Stimulated activated CD8-positive, alpha-beta memory T cell treated with anti-CD3 and anti-CD28 coated beads, Interleukin-4, amount 100 ng/mL, for 48 hours (primary cell): ENCODE data around the gene RAB3A.
"Not testable (repeated sequence)": the region's sequence is repeated elsewhere in the genome, so short reads cannot be mapped to it uniquely, and the experiment has no call there.

Experiments
- DNase-seq: peaks from one replicate; pipeline ENCODE4 v3.0.0-alpha.2; 2020

Gene RAB3A

DNA sequence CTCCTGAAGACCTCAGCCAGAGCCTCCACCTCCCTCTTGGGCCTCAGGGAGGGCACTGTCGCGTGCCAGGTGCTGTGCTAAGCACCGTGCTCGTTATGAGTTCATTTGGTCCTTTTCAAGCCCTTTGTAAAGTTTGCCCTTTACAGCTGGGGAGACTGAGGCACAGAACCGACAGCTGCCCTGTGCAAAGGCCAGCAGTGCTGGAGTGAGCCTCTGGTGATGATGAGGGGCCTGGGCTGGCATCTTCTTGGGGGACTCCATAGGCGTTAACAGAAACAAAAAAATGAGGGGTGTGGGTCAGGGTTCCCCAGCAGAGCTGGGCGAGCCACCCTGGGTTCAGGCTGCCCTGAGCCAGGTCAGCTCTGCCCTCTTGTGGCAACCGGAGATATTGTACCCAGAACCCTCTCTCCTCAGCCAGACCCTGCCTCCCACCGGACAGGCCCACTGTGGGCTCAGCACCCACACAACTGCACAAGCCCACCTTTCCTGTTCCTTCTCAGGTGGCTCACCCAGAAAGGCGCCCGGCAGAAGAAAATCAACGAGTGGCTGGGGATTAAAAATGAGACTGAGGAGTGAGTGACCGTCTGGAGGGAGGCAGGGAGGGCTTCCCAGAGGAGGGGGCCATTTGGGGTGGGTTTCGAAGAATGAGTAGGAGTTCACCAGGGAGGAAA is 35.7 kb downstream of the RAB3A start:
- peak; percentile 76 for DNase-seq

DNA sequence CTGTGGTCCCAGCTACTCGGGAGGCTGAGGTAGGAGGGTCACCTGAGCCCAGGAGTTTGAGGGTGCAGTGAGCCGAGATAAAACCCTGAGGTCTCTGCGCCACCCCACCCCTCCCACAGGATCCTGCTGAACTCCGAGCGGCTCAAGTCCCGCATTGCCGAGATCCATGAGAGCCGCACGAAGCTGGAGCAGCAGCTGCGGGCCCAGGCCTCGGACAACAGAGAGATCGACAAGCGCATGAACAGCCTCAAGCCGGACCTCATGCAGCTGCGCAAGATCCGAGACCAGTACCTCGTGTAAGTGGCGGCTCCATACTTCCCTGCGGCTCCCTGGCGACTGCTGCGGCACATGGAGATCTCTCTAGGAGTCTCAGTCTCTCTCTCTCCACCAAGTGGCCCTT is 36.8 kb downstream of the RAB3A start:
- no peak for DNase-seq

DNA sequence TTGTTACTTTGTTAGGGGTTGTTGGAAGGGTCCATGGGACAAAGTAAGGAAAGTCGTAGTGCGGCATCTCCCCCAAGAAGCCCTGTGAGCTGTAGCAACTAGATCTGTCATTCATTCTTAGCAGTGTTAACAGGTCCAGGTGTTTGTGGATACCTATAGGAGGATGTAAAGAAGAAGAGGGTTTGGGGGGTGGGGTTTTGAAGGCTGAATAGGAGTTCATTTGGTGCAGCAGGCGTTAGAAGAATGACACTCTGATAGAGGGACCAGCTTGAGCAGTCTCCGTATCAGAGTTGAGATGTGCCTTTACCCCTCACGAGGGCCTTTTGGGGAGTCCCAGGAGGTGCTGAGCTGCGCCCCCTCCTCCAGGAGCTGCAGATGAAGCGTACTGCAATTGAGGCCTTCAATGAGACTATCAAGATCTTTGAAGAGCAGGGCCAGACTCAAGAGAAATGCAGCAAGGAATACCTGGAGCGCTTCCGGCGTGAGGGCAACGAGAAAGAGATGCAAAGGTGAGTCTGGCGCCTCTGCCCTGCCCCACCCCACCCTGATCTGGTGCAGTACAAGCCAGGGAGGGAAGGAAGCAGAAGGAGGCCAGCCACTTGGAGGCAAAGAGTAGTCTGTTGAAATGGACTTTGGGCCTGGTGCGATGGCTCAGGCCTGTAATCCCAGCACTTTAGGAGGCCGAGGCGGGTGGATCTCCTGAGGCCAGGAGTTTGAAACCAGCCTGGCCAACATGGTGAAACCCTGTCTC is 37.9 kb downstream of the RAB3A start:
- no peak for DNase-seq

DNA sequence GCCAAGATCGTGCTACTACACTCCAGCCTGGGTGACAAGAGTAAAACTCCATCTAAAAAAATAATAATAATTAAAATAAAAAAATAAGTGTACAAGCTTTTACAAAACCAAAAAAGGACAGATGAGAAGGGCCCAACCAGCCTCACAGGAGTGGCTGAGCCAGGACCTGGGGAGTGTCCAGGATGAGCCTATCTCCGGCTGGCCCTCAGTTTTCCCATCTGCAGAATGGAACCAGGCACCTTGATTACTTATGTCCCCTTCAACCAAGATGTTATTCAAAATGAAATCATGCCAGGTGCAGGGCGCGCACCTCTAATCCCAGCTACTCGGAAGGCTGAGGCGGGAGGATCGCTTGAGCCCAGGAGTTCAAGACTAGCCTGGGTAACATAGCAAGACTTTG is 39.8 kb downstream of the RAB3A start:
- DNase-seq = no peak

DNA sequence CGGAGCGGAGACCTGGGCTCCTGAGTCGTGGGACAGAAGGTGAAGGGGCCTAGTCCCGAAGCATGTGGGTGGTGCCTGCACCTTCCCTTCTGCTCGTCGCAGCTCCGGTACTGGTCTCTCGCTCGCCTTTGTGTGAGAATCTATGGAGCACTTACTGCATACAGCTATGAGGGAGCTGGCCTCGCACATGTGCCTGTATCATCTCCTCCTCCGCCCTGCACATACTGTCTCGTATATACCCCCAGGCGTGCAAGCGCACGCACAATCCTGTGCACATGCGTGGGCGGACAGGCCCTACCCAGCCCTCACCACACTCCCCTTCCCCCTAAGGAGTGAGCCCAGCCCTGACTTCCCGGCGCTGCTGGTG is 42.2 kb downstream of the RAB3A start:
- DNase-seq = no peak

DNA sequence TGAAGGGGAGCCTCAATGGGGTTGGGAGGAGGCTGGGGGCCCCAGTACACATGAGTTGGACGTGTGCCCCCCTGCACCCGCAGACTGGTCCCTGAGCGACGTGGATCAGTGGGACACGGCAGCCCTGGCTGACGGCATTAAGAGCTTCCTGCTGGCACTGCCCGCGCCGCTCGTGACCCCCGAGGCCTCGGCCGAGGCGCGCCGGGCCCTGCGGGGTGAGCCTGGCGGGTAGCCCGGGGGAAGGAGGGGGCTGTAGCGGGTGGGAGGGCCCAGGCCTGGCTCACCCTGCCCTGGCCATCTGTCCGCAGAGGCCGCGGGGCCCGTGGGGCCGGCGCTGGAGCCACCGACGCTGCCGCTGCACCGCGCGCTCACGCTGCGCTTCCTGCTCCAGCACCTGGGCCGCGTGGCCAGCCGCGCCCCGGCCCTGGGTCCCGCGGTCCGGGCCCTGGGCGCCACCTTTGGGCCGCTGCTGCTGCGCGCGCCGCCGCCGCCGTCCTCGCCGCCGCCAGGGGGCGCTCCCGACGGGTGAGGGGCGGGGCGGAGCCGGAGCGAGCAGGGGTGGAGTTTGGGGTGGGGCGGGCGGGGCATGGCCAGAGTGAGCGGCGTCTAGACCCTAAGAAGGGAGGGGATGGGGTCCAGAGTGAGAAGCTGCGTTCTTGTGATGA is 42.7 kb downstream of the RAB3A start:
- DNase-seq = peak; percentile 86

DNA sequence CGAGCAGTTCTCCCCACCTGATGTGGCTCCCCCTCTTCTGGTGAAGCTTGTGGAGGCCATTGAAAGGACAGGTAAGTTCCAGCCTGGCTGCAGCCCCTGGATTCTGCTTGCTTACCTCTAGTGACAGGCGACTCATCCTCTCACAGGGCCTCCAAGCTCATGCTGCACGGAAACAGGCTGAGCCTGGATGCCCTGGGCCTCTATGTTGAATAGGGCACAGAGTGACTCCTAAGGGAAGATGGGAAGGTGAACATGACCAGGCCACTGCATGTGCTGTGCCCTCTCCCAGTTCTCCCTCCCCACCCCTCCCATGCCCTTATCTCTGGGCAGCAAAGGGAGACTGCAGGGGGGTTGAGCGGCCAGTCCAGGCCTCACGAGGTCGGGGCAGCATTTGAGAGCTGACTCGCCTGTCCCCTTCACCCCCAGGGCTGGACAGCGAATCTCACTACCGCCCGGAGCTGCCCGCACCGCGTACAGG is 43.3 kb downstream of the RAB3A start:
- DNase-seq = peak; percentile 37

DNA sequence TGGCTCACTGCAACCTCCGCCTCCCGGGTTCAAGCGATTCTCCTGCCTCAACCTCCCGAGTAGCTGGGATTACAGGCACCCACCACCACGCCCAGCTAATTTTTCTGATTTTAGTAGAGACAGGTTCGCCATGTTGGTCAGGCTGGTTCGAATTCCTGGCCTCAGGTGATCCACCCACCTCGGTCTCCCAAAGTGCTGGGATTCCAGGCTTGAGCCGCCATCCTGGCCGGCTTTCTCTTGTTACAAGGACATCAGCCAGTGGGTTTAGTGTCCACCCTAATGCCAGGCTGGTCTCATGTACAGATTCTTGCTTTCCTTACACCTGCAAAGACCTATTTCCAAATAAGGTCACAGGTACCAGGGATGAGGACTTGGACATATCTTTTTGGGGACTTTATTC is 44.0 kb downstream of the RAB3A start:
- DNase-seq = no peak

DNA sequence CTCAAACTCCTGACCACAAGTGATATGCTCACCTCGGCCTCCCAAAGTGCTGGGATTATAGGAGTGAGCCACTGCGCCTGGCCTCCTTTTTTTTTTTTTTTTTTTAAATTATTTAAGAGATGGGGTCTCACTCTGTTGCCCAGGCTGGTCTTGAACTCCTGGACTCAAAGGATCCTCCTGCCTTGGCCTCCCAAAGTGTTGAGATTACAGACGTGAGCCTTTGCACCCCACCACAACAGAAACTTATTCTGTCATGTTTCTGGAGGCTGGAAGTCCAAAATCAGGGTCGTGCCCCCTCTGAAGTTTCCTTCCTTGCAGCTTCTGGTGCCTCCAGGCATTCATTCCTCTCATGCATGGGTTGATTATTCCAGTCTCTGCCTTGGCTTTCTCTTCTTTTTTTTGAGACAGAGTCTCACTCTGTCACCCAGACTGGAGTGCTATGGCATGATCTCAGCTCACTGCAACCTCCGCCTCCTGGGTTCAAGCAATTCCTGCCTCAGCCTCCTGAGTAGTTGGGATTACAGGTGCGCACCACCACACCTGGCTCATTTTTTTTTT is 44.7 kb downstream of the RAB3A start:
- DNase-seq = not testable (repeated sequence)

DNA sequence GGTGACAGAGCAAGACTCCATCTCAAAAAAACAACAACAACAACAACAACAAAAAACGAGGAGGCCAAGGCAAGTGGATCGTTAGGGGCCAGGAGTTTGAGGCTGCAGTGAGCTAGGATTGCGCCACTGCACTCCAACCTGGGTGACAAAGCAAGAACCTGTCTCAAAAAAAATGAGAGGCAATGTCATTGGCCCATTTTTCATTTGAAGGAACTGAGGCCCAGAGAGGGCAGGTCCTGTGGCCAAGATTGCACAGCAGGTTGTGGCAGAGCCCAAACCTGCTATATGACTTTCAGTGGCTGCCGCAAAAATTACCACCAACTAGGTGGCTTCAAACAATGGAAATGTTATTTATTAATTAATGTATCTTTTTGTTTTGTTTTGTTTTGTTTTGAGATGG is 45.4 kb downstream of the RAB3A start:
- no peak for DNase-seq

DNA sequence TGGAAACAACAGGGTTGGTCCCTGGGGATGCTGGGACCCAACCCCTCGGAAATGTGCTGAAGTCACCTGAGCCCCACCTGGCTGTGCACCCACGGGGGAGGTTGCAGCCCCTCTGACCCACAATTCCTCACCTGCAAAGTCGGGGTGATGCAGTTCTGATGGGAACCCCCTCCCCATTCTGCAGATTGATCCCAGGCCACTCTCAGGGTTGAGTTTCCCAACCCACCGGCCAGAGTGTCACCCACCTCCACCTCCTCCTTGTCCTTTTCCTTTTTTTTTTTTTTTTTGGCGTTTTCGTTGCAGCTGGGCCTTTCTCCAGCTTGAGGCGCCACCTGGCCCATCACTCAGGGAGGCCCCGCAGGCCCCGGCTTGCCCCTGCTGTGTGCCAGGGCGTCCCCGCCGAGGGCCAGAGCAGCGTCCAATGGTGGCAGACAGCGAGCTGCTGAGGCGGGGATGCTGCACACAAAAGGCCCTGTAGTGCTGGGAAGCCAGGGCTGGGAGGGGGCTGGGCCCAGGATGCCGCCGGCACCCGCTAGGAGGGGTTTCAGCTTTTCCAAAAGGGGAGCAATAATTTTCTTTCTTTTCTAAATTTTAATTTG is 46.3 kb downstream of the RAB3A start:
- no peak for DNase-seq

DNA sequence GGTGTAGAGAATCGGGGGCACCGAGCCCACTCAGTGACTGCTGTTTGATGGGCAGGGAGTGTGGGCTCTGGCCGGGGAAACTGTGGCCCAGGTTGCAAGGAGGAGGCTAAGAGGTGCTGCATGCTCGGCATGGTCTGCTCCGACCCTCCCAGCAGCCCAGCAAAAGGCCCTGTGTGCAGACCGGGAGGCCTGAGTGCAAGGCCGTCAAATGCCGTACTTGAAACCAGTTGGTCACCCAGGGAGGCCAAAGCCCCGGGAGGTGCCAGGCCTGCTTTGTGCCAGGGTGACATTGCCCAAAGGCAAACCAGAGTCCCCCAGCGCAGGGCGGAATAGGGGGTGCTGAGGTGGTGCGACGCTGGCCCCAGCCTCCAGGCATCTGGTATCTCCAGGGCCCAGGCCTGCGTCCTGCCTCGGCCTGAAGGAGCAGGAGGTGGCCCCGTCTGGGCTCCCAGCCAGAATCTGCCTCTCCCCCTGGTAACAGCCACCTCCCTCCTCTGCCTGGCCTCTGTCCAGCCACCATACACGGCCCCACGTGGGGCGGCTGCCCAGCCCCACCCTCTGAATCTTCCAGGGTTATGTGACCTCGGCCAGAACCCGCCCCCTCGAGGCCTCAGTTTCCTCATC is 46.9 kb downstream of the RAB3A start:
- no peak for DNase-seq

DNA sequence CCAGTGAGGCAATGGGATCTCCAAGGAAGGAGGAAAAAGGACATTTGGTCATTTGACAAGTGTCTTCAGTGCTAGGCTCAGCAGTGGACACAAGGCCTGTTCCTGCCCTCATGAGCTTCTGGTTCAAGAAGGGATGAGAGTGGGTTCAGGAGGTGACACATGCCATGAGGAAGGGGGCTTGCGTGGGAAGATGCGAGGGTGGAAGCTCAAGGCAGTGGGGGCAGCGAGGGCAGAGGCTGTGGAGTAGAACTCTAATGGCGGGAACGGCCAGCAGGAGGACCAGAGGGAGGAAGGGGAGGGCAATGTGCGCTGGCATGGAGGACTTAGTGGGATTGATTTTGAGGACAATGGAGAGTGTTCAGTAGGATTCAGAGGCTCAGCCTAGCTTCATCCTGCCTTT is 47.6 kb downstream of the RAB3A start:
- DNase-seq = no peak

DNA sequence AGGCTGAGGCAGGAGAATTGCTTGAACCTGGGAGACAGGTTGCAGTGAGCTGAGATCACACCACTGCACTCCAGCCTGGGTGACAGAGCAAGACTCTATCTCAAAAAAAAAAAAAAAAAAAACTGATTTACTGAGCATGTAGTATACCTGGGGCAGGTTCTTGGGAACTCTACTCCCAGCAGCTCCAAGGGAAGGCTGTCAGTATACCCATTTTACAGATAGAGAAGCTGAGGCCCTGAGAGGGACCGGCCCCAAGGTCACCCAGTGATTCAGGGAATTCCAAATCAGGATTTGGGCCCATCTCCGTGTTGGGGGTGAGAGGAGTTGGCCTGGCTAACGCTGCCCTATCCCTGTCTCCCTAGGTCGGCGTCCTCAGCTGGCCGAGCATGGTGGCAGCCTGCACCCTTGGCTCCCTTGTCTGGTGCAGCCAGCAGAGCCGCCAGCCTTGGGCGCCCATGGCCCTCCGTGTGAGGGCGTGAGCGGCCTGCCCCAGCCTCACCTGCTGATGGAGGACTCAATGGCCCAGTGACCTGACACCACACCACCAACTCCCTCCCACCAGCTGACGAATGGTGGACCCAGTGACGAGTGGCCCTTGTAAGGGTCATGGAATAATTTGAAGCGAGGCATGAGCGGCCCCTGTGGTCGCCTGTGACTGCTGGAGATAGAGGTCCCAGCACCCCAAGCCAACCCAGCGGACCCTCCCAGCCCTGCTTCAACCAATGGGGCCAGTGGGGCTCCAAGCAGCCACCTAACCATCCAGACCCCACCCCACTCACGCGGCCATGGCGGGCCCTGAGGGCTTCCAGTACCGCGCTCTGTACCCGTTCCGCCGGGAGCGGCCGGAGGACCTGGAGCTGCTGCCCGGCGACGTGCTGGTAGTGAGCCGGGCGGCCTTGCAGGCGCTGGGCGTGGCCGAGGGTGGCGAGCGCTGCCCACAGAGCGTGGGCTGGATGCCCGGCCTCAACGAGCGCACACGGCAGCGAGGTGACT is 48.5 kb downstream of the RAB3A start:
- DNase-seq = no peak

DNA sequence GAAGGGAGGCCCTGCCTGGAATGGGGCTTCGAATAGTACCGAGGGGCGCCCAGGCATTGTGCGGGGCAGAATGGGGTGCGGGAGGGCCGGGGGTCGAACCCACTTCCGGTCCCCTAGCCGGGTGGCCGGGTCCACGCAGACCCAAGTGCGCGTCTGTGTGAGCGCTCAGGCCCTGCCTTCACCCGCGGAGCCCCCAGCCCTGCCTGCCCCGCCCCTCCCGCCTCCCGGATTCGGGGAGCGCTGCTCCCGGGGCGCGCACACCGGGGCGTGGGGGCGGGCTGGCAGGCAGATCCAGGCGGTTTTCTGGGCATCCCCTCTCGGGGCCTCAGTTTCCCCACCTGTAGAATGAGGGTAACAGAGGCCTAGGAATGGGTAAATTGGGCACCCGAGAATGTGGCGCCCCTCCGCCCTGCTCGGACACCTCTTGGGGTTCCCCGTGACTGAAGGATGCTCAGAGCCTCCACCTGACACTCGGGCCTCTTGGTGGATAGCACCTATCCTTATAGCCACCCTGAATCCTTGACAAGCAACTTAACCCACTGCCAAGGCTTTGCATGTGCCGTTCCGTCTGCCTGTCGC is 50.2 kb downstream of the RAB3A start:
- DNase-seq = peak; percentile 31

DNA sequence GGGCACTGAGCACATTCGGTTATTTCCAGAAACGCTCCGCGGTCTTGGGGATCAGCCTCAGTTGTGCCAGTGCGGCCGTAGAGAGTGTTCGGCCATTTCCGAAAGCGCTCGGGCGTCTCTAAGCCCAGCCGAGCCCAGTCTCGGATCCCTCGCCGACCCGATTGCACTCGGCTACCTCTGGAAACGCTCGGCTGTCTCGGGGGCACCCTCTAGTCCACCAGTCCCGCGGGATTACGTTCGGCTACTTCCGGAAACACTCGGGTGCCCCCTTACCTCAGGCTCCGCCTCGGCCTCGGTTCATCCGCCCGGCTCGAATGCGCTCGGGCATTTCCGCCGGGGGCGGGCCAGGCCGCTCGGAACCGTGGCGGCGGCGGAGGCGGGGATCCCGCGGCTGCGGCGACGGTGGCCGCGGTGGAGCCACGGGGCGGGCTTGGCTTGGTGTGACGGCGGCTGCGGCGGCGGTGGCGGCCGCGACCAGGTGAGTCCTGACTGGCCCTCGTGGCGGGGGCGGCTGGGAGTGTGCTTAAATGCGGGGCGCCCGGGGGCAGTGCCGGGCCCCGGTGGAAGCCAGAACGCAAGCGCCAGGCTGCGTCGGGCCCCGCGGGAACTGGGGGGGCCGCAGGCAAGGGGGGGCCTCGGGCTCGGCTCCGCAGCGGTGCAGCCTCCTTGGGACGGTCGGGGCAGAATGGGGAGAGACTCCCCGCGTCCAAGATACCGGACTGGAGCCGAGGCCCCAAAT is 50.9 kb downstream of the RAB3A start, which contains the start of gene PIK3R2:
Gene PIK3R2, plus strand, starts transcription at position 347 of the 739 bp plus-strand sequence. CDS start 2,717 bp downstream, outside the sequence.
- peak; percentile 100 for DNase-seq

DNA sequence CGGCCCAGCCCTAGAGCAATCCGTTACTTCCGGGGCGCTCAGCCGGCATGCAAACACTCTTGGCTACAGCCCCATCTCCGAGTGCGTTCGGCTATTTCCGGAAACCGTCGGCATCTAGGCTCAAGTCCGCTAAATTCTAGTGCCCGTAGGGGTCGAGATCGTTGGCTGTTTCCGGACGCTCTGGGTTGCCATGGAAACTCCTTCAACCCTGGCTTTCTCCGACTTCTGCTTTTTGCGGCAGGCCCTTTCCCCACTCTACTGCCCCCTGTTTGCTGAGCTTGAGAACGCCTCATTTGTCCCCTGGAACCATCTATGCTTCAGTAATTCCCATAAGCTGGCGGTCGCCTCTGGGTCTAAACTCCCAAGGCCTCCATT is 51.4 kb downstream of the RAB3A start:
- DNase-seq = peak; percentile 100

DNA sequence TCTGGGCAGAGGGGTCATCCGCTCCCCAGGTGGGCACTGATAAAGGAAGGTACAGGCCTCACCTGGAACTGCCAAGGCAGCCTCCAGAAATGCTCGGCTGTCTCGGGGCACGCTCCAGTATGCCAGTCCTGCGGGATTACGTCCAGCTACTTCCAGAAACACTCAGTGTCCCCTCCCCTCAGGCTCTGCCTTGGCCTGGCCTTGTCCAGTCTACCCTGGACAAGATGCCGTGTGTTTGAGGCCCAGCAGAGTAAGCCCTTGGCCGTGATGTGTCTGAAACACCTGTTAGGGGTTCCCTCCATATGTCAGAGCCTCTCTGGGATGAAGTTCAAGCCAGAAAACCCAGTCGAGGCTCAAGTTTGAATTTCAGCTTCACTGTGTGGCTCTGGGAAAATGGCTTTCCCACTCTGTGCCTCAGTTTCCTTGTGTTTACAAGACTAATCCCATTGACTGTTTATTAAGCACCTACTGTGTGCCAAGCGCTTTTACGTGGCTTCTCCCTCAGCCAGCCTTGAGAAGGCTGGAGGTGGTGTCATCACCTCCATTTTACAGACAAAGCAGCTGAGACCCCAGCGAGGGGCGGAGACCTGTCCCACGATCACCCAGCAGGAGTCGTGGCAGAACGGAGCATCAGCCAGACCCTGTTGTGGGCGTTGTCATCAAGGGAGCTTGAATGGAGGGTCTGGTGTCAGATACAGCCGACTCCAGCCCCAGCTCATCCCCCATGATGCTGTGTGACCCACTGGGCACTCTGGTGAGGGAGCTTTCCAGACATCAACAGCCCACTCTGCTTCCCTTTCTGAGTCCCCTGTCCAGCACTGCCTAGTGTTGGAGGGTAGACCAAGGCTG is 52.8 kb downstream of the RAB3A start:
- DNase-seq = no peak

DNA sequence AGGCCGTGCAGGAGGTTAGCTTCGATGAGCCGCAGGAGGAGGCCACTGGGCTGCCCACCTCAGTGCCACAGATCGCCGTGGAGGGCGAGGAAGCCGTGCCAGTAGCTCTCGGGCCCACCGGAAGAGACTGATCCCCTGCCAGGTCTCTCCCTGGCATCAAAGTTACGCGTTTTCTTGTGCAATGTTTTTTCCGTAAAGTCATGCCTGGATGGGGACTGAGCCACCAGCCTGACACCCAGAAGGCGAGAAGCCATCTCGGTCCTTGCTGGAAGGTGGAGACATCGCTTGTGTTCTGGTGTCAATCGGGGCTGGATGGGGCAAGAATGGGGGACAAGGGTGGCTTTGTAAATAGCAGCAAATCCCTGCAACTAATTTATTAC is 54.3 kb downstream of the RAB3A start:
- no peak for DNase-seq
